MM.1S (cell line): ENCODE data around the gene ZNF548.
"Not testable (repeated sequence)": the region's sequence is repeated elsewhere in the genome, so short reads cannot be mapped to it uniquely, and the experiment has no call there.

Source experiments
- DNase-seq: peaks from one replicate; pipeline ENCODE4 v3.0.0-alpha.2; 2015
- H2AFZ ChIP-seq: fragments of 300-600 bp; sonication (generic); 2 replicates; pipeline ENCODE4 v1.6.0; 2016; ENCODE audit warnings: antibody characterized with exemption, low read length
- H3F3A ChIP-seq: fragments of 300-600 bp; sonication (generic); 2 replicates; pipeline ENCODE4 v1.6.1; 2016; ENCODE audit warnings: mild to moderate bottlenecking, antibody characterized with exemption, low read length, moderate library complexity, mixed read lengths; ENCODE audit not compliant: insufficient read depth
- H3K27ac ChIP-seq: fragments of 300-600 bp; sonication (generic); 2 replicates; pipeline ENCODE4 v1.5.1; 2016; ENCODE audit warnings: mild to moderate bottlenecking, low read length
- H3K27me3 ChIP-seq: fragments of 300-600 bp; sonication (generic); replicated peaks from 2 replicates; pipeline ENCODE4 v1.6.0; 2016; ENCODE audit warnings: low read length; ENCODE audit not compliant: insufficient read depth
- H3K36me3 ChIP-seq: fragments of 300-600 bp; sonication (generic); replicated peaks from 2 replicates; pipeline ENCODE4 v1.6.1; 2016; ENCODE audit warnings: mild to moderate bottlenecking, low read length, mixed read lengths; ENCODE audit not compliant: insufficient read depth
- H3K4me1 ChIP-seq: fragments of 300-600 bp; sonication (generic); 2 replicates; pipeline ENCODE4 v1.6.1; 2016; ENCODE audit warnings: low read length, mixed read lengths
- H3K4me2 ChIP-seq: fragments of 300-600 bp; sonication (generic); 2 replicates; pipeline ENCODE4 v1.6.0; 2016; ENCODE audit warnings: low read depth, low read length
- H3K4me3 ChIP-seq: fragments of 300-600 bp; sonication (generic); 2 replicates; pipeline ENCODE4 v1.5.1; 2016; ENCODE audit warnings: low read length, mixed read lengths
- H3K79me2 ChIP-seq: fragments of 300-600 bp; sonication (generic); 2 replicates; pipeline ENCODE4 v1.6.1; 2016; ENCODE audit warnings: mixed run types, low read length, mixed read lengths
- H3K9ac ChIP-seq: fragments of 300-600 bp; sonication (generic); 2 replicates; pipeline ENCODE4 v1.6.1; 2016; ENCODE audit warnings: low read length, mixed read lengths
- H3K9me2 ChIP-seq: fragments of 300-600 bp; sonication (generic); replicated peaks from 2 replicates; pipeline ENCODE4 v1.6.1; 2016; ENCODE audit warnings: mild to moderate bottlenecking, low read length, mixed read lengths; ENCODE audit not compliant: insufficient read depth
- H3K9me3 ChIP-seq: fragments of 300-600 bp; sonication (generic); replicated peaks from 2 replicates; pipeline ENCODE4 v1.6.1; 2016; ENCODE audit warnings: mild to moderate bottlenecking, low read length, mixed read lengths; ENCODE audit not compliant: insufficient read depth
- H4K20me1 ChIP-seq: fragments of 300-600 bp; sonication (generic); 2 replicates; pipeline ENCODE4 v1.6.1; 2016; ENCODE audit warnings: mild to moderate bottlenecking, low read length, moderate library complexity, mixed read lengths; ENCODE audit not compliant: insufficient read depth
- CTCF ChIP-seq: fragments of 300-600 bp; sonication (generic); IDR thresholded peaks from 2 replicates; pipeline ENCODE4 v1.5.1; 2016; ENCODE audit warnings: antibody characterized with exemption, low read length, mixed read lengths
- EZH2 ChIP-seq: fragments of 300-600 bp; sonication (generic); optimal IDR thresholded peaks from 2 replicates; pipeline ENCODE3; 2017; ENCODE audit warnings: low read depth, mild to moderate bottlenecking, antibody characterized with exemption, low read length, mixed read lengths
- EZH2phosphoT487 ChIP-seq: fragments of 300-600 bp; sonication (generic); IDR thresholded peaks from 2 replicates; pipeline ENCODE4 v1.6.1; 2018; ENCODE audit warnings: antibody characterized with exemption, low read length

The ZNF548 gene

DNA sequence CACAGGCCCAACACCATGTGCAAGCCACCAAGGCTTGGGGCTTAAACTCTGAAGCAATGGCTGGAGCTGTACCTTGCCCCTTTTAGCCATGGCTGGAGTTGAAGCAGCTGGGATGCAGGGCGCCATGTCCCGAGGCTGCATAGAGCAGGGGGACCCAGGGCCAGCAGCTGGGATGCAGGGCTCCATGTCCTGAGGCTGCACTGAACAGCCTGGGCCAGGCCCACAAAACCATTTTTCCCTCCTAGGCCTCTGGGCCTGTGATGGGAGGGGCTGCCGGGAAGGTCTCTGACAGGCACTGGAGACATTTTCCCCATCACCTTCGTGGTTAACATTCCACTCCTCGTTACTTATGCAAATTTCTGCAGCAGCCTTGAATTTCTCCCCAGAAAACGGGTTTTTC lies 15.5 kb upstream of the ZNF548 start:
- no peaks in the 10 kb centered on the region for H3K4me1 ChIP-seq
- H3K9me3 ChIP-seq = no peaks in the 10 kb centered on the region
- H3K36me3 ChIP-seq = no peaks in the 10 kb centered on the region
- no peak for TF ChIP-seq EZH2phosphoT487
- no peak for TF ChIP-seq CTCF
- no peak for TF ChIP-seq EZH2
- H4K20me1 ChIP-seq = no peaks in the 10 kb centered on the region
- H3F3A ChIP-seq = no peaks in the 10 kb centered on the region
- H3K79me2 ChIP-seq = no peaks in the 10 kb centered on the region
- no peak overlapping the region for H2AFZ ChIP-seq
- H3K27me3 ChIP-seq = no peaks in the 10 kb centered on the region
- no peak overlapping the region for H3K27ac ChIP-seq
- H3K9me2 ChIP-seq = no peaks in the 10 kb centered on the region
- no peak overlapping the region for H3K9ac ChIP-seq
- no peak for DNase-seq
- H3K4me3 ChIP-seq = no peak overlapping the region
- H3K4me2 ChIP-seq = no peak overlapping the region

- not testable (repeated sequence) for H3K9ac ChIP-seq, H3K9me2 ChIP-seq, H3K4me1 ChIP-seq, H3K4me2 ChIP-seq, H4K20me1 ChIP-seq, H2AFZ ChIP-seq, H3K79me2 ChIP-seq, H3K27me3 ChIP-seq, DNase-seq, H3K27ac ChIP-seq, H3F3A ChIP-seq, H3K4me3 ChIP-seq, H3K9me3 ChIP-seq, H3K36me3 ChIP-seq
These were observed 15.0 kb upstream of the ZNF548 start for GRCh38 chr19:57374647-57375046.

DNA sequence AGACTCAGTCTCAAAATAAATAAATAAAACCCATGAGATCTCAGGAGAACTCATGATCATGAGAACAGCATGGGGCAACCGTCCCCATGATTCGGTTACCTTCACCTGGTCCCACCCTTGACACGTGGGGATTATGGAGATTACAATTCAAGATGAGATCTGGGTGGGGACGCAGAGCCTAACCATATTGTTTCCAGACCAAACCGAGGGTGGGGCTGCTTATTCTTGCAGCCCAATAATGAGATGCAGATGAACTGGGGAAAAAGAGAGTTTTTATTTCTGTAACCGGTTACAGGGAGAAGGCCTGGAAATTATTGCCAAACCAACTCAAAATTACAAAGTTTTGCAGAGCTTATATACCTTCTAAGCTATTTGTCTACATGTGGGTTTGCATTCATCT lies 13.5 kb upstream of the ZNF548 start:
- Histone ChIP-seq H3K79me2 (no peaks in the 10 kb centered on the region), H3F3A (no peaks in the 10 kb centered on the region), H3K9me2 (no peaks in the 10 kb centered on the region), H3K27me3 (no peaks in the 10 kb centered on the region), H3K4me3 (no peak overlapping the region), H3K9me3 (no peaks in the 10 kb centered on the region), H3K27ac (no peak overlapping the region), H3K36me3 (no peaks in the 10 kb centered on the region), H3K4me2 (no peak overlapping the region), H3K4me1 (no peaks in the 10 kb centered on the region), H4K20me1 (no peaks in the 10 kb centered on the region), H2AFZ (no peak overlapping the region), H3K9ac (no peak overlapping the region)
- TF ChIP-seq EZH2 (no peak), EZH2phosphoT487 (no peak), CTCF (no peak)
- DNase-seq = no peak

DNA sequence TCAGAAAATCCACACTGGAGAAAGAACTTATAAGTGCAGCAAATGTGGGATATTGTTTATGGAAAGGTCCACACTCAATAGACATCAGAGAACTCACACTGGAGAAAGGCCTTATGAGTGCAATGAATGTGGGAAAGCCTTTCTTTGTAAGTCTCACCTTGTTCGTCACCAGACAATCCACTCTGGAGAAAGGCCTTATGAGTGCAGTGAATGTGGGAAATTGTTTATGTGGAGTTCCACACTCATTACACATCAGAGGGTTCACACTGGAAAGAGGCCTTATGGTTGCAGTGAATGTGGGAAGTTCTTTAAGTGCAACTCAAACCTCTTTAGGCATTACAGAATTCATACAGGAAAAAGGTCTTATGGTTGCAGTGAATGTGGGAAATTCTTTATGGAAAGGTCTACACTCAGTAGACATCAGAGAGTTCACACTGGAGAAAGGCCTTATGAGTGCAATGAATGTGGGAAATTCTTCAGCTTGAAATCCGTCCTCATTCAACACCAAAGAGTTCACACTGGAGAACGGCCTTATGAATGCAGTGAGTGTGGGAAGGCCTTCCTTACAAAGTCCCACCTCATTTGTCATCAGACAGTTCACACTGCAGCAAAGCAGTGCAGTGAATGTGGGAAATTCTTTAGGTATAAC lies 12.0 kb upstream of the ZNF548 start:
- no peaks in the 10 kb centered on the region for H3F3A ChIP-seq
- H3K4me1 ChIP-seq = no peaks in the 10 kb centered on the region
- no peaks in the 10 kb centered on the region for H3K27me3 ChIP-seq
- H2AFZ ChIP-seq = no peak overlapping the region
- no peak overlapping the region for H3K9ac ChIP-seq
- no peak overlapping the region for H3K4me2 ChIP-seq
- H3K9me2 ChIP-seq = no peaks in the 10 kb centered on the region
- H3K27ac ChIP-seq = no peak overlapping the region
- DNase-seq = no peak
- no peaks in the 10 kb centered on the region for H3K36me3 ChIP-seq
- no peak overlapping the region for H3K4me3 ChIP-seq
- TF ChIP-seq EZH2phosphoT487 (no peak), EZH2 (no peak), CTCF (no peak)
- no peaks in the 10 kb centered on the region for H3K9me3 ChIP-seq
- no peaks in the 10 kb centered on the region for H4K20me1 ChIP-seq
- no peaks in the 10 kb centered on the region for H3K79me2 ChIP-seq
